H1 (cell line): ENCODE measurements around the gene DNLZ. TPM values are rescaled to one million over a fixed set of nuclear protein-coding genes. Genes with fewer than 3 reads are reported as not detected.

Experiments
- ASH2L ChIP-seq: fragments of 200-600, 300-600 bp; sonication (generic); IDR thresholded peaks from one replicate; pipeline ENCODE4 v1.7.1; 2017; ENCODE audit warnings: low read length
- BCL11A ChIP-seq, 2 experiments: IDR thresholded peaks; one replicate each; pipeline ENCODE4 v1.6.1; 2011; ENCODE audit warnings: low read depth in 2 of 2, low read length in 2 of 2, mild to moderate bottlenecking in 2 of 2
- JUND ChIP-seq: IDR thresholded peaks from 2 replicates; pipeline ENCODE4 v1.6.1; 2011; ENCODE audit warnings: mild to moderate bottlenecking, improper control_type of control experiment, low read length
- RNF2 ChIP-seq: fragments of 200-900, 300-1000 bp; sonication (generic); IDR thresholded peaks from 2 replicates; pipeline ENCODE4 v1.7.1; 2016; ENCODE audit warnings: borderline replicate concordance, low read depth, mild to moderate bottlenecking, antibody characterized with exemption, low read length; ENCODE audit not compliant: poor library complexity, severe bottlenecking; ENCODE audit errors: missing control alignments
- TAF7 ChIP-seq: optimal IDR thresholded peaks from 2 replicates; pipeline ENCODE3; 2011; ENCODE audit warnings: low read depth, mild to moderate bottlenecking, inconsistent platforms, low read length, moderate library complexity, borderline replicate concordance
- polyA plus RNA-seq, 7 experiments: library from polyadenylated mRNA; depleted of rRNA in 3 of 7; stranded (reverse) in 5 of 7; unstranded in 2 of 7; fragments of >200 nt in 5 of 7; fragments of 200-250 nt in 2 of 7; gene quantifications; 1 replicate in 5 of 7; 2 replicates in 1 of 7; 4 replicates in 1 of 7; pipeline versions ENCODE4 v1.2.1 to v1.2.3, GENCODE V29; 2011 to 2013; ENCODE audit warnings: missing spikeins in 2 of 7, mixed read lengths in 2 of 7
- total RNA-seq: library from RNA; stranded (reverse); fragmentation: NEBNext Ultra II Directional; extraction: Animal tissue kit (Norgen Biotek cat#: 25700); gene quantifications from 2 replicates; pipeline ENCODE4 v1.2.1, GENCODE V29; 2021
- TF ChIP-seq, protein P1 (sequence below): IDR thresholded peaks from 2 replicates; pipeline ENCODE4 v1.6.1; 2012; ENCODE audit warnings: low read length, inconsistent platforms

Gene DNLZ
- total and polyA plus RNA-seq, 2 of the 8 experiments (the other 6 are each of a cell fraction or from before 2014, with no cell fraction given): 11.6 to 17.9 TPM

DNA sequence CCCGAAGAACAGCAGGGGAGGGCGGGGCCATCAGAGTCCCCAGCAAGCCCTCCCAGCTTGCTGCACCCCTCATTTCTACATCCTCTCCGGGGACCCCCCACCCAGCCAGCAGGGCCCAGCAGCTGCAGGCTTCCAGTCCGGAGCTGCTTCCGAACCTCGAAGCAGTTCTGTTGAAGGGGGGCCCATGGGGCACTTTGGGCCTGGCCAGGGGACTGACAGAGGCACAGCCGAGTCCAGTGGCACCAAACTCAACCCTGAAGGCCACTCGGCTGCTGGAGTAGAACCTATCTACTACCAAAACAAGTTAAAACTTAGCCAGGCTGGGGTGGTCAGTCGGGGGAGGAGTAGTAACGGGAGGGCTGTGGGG is 51.6 kb downstream of the DNLZ start (continued):
- TF ChIP-seq, protein P1, sequence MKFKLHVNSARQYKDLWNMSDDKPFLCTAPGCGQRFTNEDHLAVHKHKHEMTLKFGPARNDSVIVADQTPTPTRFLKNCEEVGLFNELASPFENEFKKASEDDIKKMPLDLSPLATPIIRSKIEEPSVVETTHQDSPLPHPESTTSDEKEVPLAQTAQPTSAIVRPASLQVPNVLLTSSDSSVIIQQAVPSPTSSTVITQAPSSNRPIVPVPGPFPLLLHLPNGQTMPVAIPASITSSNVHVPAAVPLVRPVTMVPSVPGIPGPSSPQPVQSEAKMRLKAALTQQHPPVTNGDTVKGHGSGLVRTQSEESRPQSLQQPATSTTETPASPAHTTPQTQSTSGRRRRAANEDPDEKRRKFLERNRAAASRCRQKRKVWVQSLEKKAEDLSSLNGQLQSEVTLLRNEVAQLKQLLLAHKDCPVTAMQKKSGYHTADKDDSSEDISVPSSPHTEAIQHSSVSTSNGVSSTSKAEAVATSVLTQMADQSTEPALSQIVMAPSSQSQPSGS: no peak
- TF ChIP-seq JUND (no peak), ASH2L (no peak), BCL11A (IDR thresholded peaks at IDR 0.05; ENCODE audit: low read depth in 2 of 2, low read length in 2 of 2) (no peak), RNF2 (no peak), TAF7 (no peak)
